ENCODE results near the gene JAZF1. TPM values are rescaled to one million over a fixed set of nuclear protein-coding genes. Genes with fewer than 3 reads are reported as not detected.

The JAZF1 gene
- total and polyA plus RNA-seq, 2 of the 8 experiments (the other 6 are each of a cell fraction or from before 2014, with no cell fraction given), result 2.6 to 21.8 TPM

GRCh38 chr7:28015169-28015568 is 165.4 kb downstream of the JAZF1 start:
- Histone ChIP-seq H3K27me3 (replicated peaks in 1 of 4; ENCODE audit: control insufficient read depth in 3 of 4, extremely low read depth in 1 of 4, insufficient read depth in 3 of 4, low read length in 3 of 4) (no peaks in the 10 kb centered on the region), H3K9ac (replicated peaks in 1 of 4; ENCODE audit: extremely low read depth in 1 of 4, low read depth in 3 of 4, low read length in 3 of 4) (no peak overlapping the region), H3K27ac (ENCODE audit: low read depth, low read length) (no peak overlapping the region), H2BK5ac (ENCODE audit: low read depth, low read length) (no peak overlapping the region), H2AFZ (ENCODE audit: low read length) (no peak overlapping the region), H3K4me3 (ENCODE audit: extremely low read depth in 1 of 4, insufficient read depth in 2 of 4, low read depth in 3 of 4, low read length in 4 of 4) (no peak overlapping the region), H4K5ac (ENCODE audit: insufficient read length, low read depth, low read length) (no peak overlapping the region), H3K4me1 (replicated peaks in 1 of 4; ENCODE audit: control insufficient read depth in 3 of 4, insufficient read depth in 4 of 4, low read length in 3 of 4) (peaks cover 0 to 2% (median 0%) of the 10 kb centered on the region in 4 experiments; a peak in 1 of 7 replicates), H3K23me2 (ENCODE audit: low read depth, low read length) (no peaks in the 10 kb centered on the region), H2BK12ac (ENCODE audit: low read depth, low read length) (no peak overlapping the region), H3K79me2 (ENCODE audit: control insufficient read depth in 1 of 2, insufficient read depth in 2 of 2, low read length in 2 of 2) (no peaks in the 10 kb centered on the region), H2BK15ac (ENCODE audit: low read length) (no peak overlapping the region), H3K18ac (ENCODE audit: extremely low read depth, low read length) (no peak overlapping the region), H2BK120ac (replicated peaks; ENCODE audit: low read depth, low read length) (no peak overlapping the region), H3K56ac (replicated peaks; ENCODE audit: insufficient read length, low read depth, low read length) (no peak overlapping the region), H2AK5ac (ENCODE audit: low read depth, low read length) (no peak overlapping the region), H3K23ac (ENCODE audit: insufficient read length) (no peak overlapping the region), H3K14ac (ENCODE audit: insufficient read length) (no peak overlapping the region), H4K91ac (replicated peaks; ENCODE audit: insufficient read length, low read length) (no peak overlapping the region), H4K20me1 (replicated peaks in 1 of 2; ENCODE audit: control insufficient read depth in 1 of 2, insufficient read depth in 2 of 2, low read length in 2 of 2) (no peaks in the 10 kb centered on the region), H3K9me3 (ENCODE audit: insufficient read depth in 2 of 2, low read depth in 1 of 2, low read length in 1 of 2) (peaks cover 11% of the 10 kb centered on the region in 2 experiments), H4K8ac (ENCODE audit: extremely low read depth, insufficient read depth, low read length) (no peak overlapping the region), H3K4me2 (ENCODE audit: insufficient read depth in 1 of 2, low read depth in 2 of 2, low read length in 2 of 2) (no peak overlapping the region), H3K79me1 (ENCODE audit: low read depth, low read length) (no peaks in the 10 kb centered on the region), H3K4ac (replicated peaks; ENCODE audit: insufficient read length, low read depth, low read length) (no peak overlapping the region), H2BK20ac (ENCODE audit: low read length) (no peak overlapping the region), H3K36me3 (ENCODE audit: control insufficient read depth in 2 of 4, insufficient read depth in 4 of 4, low read length in 3 of 4) (no peaks in the 10 kb centered on the region)
- ChIA-PET POLR2A (ENCODE audit: partially characterized antibody) (interaction anchor here (0.6 kb wide), 1 partner anchor 193 kb away, joined by 3 read pairs; no protein-coding TSS in a partner anchor), CTCF (ENCODE audit: partially characterized antibody) (interaction anchor here (0.9 to 2.4 kb wide), 4 partner anchors 28 to 80 kb away, joined by 3 to 6 read pairs (median 4); no protein-coding TSS in a partner anchor)
- TF ChIP-seq TAF1 (IDR thresholded peaks at IDR 0.05; ENCODE audit: low read depth, low read length), result no peak
- TF ChIP-seq EZH2 (IDR thresholded peaks at IDR 0.05; ENCODE audit: low read depth, low read length, severe bottlenecking), result no peak
- TF ChIP-seq RFX5 (IDR thresholded peaks at IDR 0.05; ENCODE audit: borderline replicate concordance, low read depth, low read length), result no peak
- no peak for TF ChIP-seq KDM1A (IDR thresholded peaks at IDR 0.05; ENCODE audit: borderline replicate concordance, low read length)
- TF ChIP-seq SP1 (IDR thresholded peaks at IDR 0.05; ENCODE audit: low read depth, low read length), result no peak
- no peak for TF ChIP-seq USF2 (IDR thresholded peaks at IDR 0.05; ENCODE audit: low read length)
- TF ChIP-seq TCF12 (IDR thresholded peaks at IDR 0.05; ENCODE audit: low read depth, low read length), result no peak
- no peak for TF ChIP-seq JUN (IDR thresholded peaks at IDR 0.05; ENCODE audit: low read depth, low read length)
- DNase-seq (ENCODE audit: low read depth in 1 of 2, low spot score in 2 of 2), result no peak
- WGBS, 2 experiments (ENCODE audit: extremely low coverage in 1 of 2, insufficient coverage in 1 of 2, insufficient read length in 1 of 2, insufficient replicate concordance in 2 of 2, low coverage in 1 of 2, low lambda C conversion rate in 2 of 2, missing lambda C conversion rate in 1 of 2), result 94% methylated on average over 4 of the region's 4 CpGs; no CpG with 5 or more reads in 1 of the 2 experiments
- FAIRE-seq, result no peak

Data from H1 (cell line).